Left kidney (tissue), 8 donors: ENCODE measurements around the gene KNDC1. TPM values are rescaled to one million over a fixed set of nuclear protein-coding genes. Genes with fewer than 3 reads are reported as not detected.
"Not testable (repeated sequence)": the region's sequence is repeated elsewhere in the genome, so short reads cannot be mapped to it uniquely, and the experiment has no call there.

ENCODE experiments used
- DNase-seq: peaks from one replicate; pipeline ENCODE4 v3.0.0-alpha.2; 2013
- long read RNA-seq, 8 donors: transcript quantifications; one replicate each; lab custom pipeline, GENCODE V29; 2026
- polyA plus RNA-seq: library from polyadenylated mRNA; unstranded; fragments of 120-200 nt; gene quantifications from one replicate; pipeline ENCODE4 v1.2.1, GENCODE V29; 2013; ENCODE audit not compliant: insufficient read length

KNDC1 gene
- polyA plus RNA-seq, result 8.3 TPM
- long read RNA-seq, donor 1, partial matches to known transcripts, result 0 of 3 reads
- long read RNA-seq, donor 1, other reads (novel, unspliced or antisense), result 0 of 3 reads
- long read RNA-seq, donor 2, result 0 reads
- long read RNA-seq, donor 3, partial matches to known transcripts, result 0 of 1 reads
- long read RNA-seq, donor 3, other reads (novel, unspliced or antisense), result 0 of 1 reads
- long read RNA-seq, donor 4, result 0 reads
- long read RNA-seq, donor 5, partial matches to known transcripts, result 0 of 5 reads
- long read RNA-seq, donor 5, other reads (novel, unspliced or antisense), result 0 of 5 reads
- long read RNA-seq, donor 6, result 0 reads
- long read RNA-seq, donor 7, partial matches to known transcripts, result 139 of 149 reads
- long read RNA-seq, donor 7, other reads (novel, unspliced or antisense), result 9 of 149 reads
- long read RNA-seq, donor 8, result 0 reads

DNA sequence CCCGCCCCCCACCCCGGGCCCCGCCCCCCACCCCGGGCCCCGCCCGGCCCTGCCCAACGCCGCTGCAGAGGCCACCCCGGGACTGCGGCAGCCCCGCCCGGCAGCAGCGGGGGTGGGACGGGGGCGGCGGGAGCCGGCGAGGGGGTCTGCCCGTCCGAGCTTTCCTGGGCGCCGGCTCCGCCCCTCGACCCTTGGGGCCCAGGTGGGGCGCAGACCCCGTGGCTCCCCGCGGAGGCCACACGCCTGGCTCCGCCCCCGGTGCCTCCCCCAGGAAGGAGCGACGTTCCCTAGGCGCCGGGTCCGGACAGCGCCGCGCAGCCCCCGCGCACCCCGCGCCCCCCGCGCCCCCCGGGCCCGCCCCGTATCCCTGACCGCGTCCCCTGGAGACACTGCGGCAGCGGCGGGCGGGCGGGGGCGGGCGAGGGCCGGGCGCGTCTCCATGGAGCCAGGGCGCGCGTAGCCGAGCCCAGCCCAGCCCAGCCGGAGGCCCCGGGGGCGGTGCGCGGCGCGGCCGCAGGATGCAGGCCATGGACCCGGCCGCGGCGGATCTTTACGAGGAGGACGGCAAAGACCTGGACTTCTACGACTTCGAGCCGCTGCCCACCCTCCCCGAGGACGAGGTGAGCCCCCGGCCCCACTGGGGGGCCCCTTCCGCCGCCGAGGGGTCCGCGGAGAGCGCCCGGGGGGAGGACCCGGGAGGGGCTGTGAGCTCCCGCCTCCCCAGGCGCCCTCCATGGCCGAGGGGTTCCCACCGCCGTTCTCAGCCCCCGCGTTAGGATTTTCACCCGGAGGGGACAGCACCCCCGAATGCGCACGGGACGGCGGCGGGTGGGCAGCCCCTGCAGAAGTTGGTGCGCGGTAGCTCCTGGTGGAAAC is at the start of gene KNDC1:
Gene KNDC1, plus strand, starts transcription at position 270 of the 876 bp plus-strand sequence. Its CDS starts 249 bp downstream, at position 519.
- DNase-seq, result no peak

GRCh38 chr10:133110609-133111275 is 49.3 kb upstream of the KNDC1 start:
- DNase-seq, result no peak

GRCh38 chr10:133111640-133112039 is 48.4 kb upstream of the KNDC1 start:
- not testable (repeated sequence) for DNase-seq

DNA sequence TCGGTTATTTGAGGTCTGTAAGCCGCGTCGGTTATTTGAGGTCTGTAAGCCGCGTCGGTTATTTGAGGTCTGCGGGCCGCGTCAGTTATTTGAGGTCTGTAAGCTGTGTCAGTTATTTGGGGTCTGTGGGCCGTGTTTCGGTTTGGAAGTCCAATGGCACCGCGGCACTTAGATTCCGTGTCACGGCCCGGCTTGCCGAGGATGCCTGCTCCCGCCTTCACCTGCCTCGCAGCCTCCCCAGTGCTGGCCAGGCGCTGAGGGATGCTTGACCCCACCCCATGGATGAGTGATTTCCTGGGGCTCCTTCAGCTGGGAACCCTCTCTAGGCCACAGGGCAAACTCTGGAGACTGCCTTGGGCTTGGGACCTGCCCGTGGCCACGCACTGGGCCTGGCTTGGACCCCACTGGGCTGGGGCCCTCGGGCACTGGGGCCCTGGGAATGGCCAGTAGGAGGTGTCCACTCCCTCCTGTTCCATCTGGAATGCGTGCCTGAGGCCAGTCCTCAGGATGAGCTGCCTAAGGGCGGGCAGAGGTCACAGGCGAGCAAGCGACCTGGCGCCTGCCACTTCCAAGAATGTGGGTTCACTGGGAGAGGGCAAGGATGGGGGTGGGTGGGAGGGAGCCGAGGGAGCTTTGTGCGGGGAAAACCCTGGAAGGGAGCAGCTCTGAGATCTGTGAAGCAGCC is 46.7 kb upstream of the KNDC1 start:
- no peak for DNase-seq

DNA sequence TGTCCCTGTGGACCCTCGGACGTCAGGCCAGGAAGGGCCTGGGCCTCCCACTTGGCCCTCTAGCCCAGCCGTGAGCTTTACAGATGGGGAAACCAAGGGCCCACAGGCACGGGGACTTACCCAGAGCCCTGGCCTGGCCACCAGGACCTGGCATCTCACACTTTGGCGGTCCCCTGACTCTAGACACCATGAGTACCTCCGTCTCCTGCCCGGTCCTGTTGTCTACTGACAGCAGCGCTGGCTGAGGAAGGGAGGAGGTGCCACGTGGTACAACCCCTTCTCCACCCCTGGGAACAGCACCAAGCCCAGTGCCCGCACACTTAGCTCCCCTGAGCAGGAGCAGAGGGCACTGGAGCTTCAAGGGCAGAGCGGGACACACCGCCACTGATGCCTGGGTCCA is 46.2 kb upstream of the KNDC1 start:
- no peak for DNase-seq

DNA sequence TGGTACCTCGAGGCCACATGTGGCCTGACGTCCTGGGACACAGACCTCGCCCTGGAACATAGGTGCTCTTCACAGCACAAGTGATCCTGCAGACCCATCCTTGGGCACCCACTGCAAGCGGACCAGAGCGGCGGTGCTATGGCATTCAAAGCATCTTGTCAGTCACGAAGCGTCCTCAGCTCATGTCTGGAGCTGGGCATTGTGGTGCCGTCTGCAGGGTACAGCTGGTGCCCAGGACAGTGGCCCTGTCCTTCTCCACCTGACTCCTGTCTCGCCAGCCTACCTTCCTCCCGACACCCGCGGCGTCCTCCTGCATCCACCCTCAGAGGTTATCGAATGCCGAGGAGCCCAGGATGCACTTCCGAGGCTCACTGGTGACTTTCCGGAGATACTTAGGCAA is 45.8 kb upstream of the KNDC1 start:
- no peak for DNase-seq

DNA sequence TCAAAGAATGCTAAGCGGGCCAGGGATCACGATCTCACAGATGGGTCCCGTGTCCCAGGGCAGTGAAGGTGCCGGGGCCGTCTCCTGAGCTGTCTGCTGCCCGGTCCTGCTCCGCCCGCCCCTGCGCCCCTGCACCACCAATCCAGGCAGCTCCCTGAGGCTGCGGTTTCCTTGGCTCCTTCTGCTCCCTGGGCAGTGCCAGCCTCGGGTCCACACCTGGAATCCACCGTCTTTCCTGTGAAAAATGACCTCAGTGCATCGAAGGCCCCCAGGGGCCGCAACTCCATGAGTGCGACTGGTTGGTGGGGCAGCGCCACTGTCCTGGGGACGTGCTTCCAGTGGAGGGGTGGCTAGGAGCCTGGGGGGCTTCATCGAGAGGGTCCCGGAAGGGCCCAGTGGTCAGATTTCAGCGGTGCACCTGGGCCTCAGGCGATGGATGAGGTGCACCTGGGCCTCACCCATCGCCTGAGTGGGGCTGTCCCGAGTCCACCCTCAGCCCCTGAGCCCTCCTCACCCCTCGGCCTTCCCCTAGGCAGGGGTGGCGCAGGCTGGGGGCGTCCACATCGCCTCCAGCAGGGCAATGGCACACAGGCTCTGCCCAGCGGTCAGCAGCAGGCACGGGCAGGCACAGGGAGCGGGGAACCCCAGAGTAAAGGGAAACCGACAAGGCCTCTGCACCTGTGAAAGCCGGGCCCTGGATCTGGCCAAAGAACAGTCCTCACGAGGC is 45.1 kb upstream of the KNDC1 start:
- no peak for DNase-seq

DNA sequence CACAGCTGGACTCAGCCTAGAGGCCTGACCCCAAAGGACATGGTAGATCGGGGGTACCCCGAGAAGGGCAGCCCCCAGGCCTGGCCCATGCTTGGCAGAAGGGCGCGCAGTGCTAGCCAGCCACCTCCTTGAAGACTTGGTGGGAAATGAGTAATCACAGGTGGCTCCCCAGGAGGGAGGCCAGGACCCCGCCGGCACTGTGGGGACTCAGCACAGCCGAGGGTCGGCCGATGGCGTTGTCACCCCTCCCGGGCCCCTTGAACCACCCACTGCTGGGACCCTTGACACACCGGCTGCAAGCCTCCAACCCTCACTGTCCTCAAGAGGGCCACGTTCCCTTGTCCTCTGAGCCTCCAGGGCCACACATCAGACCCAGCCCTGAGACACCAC is 44.6 kb upstream of the KNDC1 start:
- no peak for DNase-seq

GRCh38 chr10:133115976-133116375 is 44.0 kb upstream of the KNDC1 start:
- DNase-seq, result no peak

DNA sequence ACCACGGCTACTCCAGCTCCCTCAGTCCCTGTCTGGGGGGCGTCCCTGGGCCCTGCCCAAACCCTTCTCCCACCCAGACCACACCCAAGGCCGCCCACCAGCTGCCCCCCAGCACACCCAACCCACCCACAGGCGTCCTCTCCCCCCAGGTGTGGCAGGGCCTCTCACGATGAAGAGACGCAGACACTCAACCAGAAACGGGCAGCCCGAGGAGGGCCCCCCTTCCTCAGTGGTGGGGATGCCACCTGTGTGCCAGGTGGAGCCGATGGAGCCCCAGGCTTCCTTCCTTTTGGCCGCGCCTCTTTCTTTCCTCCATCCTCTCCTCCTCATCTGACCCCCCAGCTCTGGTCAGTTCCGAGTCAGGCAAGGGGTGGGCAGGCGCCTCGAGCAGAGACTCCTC is 43.6 kb upstream of the KNDC1 start:
- no peak for DNase-seq

GRCh38 chr10:133117036-133117687 is 42.9 kb upstream of the KNDC1 start:
- DNase-seq, result no peak

DNA sequence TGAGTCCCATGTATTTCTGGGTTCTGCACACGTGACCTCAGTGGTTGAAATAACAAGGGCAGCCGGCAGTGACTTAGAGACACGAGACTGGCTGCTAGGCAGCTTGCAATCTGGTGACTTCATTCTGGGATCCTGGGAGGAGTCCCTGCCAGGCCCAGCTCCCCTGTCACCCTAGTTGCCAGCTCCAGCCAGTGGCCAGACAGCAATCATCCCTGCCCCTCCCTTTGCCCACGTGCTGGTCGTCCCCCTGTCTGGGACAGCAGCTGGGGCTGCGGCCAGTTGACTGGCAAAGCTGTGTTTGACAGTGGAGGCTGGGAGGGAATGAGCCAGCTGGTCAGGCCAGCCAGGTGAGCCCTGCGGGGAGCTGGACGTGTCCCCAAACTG is 42.3 kb upstream of the KNDC1 start:
- DNase-seq, result no peak

GRCh38 chr10:133121479-133121878 is 38.5 kb upstream of the KNDC1 start:
- no peak for DNase-seq

DNA sequence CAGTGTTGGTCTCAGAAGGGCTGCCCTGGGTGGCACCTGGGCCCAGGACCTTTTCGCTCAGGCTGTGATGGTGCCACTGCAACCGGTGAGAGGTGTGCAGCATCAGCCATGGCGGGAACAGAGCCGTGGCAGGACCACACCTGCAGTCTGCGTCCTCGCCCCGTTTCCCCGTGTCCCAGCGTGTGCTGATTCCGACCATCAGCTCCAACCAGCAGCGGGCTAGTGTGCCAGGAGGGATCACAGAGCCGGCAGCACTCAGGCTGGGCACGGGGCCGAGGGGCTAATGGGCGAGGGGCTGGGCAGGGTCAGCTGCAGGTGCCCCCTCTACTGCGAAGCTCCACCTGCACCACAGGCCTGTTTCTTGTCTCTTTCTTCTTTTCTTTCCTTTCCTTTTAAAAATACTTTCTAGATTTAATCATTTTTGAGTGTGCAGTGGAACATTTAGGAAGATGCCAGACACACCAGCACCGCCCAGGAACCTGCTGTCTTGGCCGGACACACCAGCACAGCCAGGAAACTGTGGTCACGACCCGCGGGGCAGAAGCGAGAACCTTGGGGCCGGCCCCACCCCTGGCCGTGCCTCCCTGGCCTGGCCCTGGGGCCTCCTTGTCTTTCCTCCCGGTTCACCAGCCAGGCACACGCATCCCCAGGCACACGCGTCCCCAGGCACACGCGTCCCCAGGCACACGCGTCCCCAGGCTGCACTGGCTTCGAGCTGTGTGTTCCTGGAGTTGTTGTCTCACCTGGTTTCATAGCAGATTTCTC is 37.7 kb upstream of the KNDC1 start:
- DNase-seq, result no peak

- no peak for DNase-seq
These were observed 36.8 kb upstream of the KNDC1 start for GRCh38 chr10:133123050-133123745.

- DNase-seq, result no peak
These were observed 36.2 kb upstream of the KNDC1 start for GRCh38 chr10:133123746-133124356.

DNA sequence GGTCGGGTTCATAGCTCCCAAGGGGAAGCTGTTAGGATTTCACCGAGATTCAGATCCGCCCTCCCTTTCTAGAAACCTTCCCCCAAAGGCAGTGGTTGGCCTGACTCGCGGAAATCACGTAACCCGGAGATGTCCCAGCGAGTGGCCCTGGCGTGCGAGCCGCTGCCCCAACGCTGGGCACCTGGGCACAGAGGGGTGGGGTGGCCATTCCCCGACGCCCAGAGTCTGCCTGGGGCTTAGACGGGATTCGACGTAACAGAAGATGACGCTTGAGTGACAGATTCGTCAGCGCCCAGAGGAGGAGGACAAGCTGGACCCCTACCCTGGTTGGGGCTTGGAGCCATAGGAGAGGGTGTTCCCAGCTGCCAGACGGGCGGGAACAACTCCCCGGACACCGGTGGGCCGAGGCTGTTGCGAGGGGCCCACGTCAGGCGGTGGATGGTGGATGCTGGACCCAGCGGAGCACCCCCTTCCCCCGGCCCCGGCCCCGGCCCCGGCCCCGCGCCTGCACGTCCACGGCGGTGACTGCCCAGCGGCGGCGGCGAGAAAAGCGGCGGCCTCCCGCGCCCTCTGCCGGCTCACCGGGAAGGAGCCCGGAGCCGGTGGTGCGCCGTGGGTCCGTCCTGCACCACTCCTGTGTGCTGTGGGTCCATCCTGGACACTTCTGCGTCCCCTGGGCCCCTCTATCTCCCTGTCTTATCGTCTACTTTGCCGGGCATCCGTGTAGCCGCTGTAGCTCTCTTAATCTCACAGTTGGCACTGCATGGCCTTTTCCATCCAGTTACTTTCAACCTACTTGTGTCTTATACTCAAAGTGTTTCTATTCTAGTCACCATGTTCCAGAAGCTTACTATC is 35.4 kb upstream of the KNDC1 start:
- DNase-seq, result no peak

DNA sequence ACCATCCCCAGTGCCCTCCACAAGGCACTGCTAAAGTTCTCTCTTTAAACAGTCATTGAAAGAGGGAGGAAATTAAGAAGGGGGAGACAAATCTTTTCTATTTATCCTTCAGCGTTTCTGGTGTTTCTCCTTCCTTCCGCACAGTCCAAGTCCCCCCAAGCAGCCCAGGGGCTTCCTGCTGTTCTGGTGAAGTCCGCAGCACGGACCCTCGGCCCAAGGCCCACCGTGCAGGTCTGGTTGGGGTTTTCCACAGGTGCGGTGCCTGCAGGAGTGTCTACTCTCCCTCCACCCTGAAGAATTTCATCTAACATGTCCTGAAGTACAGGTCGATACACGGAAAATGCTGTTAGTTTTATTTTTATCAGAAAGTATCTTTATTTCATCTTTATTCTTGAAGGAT is 34.1 kb upstream of the KNDC1 start:
- no peak for DNase-seq
